Measurements from ENCODE around the gene WRAP73.

The WRAP73 gene

GRCh38 chr1:3681898-3682806, 32.2 kb upstream of the WRAP73 start:
- no peak for DNase-seq

- DNase-seq, result no peak
Measured at GRCh38 chr1:3681231-3681897, 31.5 kb upstream of the WRAP73 start.

GRCh38 chr1:3680488-3681230, 30.8 kb upstream of the WRAP73 start:
- DNase-seq, result no peak

GRCh38 chr1:3679799-3680453, 30.0 kb upstream of the WRAP73 start:
- no peak for DNase-seq

GRCh38 chr1:3679098-3679555, 29.2 kb upstream of the WRAP73 start:
- DNase-seq, result no peak

- no peak for DNase-seq
Measured at GRCh38 chr1:3678361-3679097, 28.6 kb upstream of the WRAP73 start.

- no peak for DNase-seq
Measured at GRCh38 chr1:3677484-3677883, 27.6 kb upstream of the WRAP73 start.

- no peak for DNase-seq
Measured at GRCh38 chr1:3676581-3677470, 26.9 kb upstream of the WRAP73 start.

- no peak for DNase-seq
Measured at GRCh38 chr1:3675436-3675835, 25.5 kb upstream of the WRAP73 start.

- no peak for DNase-seq
Measured at GRCh38 chr1:3674100-3675094, 24.5 kb upstream of the WRAP73 start.

GRCh38 chr1:3673381-3674099, 23.6 kb upstream of the WRAP73 start:
- no peak for DNase-seq

- no peak for DNase-seq
Measured at GRCh38 chr1:3672971-3673361, 23.1 kb upstream of the WRAP73 start.

GRCh38 chr1:3672231-3672970, 22.5 kb upstream of the WRAP73 start:
- DNase-seq, result no peak

GRCh38 chr1:3671371-3672180, 21.7 kb upstream of the WRAP73 start:
- no peak for DNase-seq

GRCh38 chr1:3670823-3671265, 20.9 kb upstream of the WRAP73 start:
- DNase-seq, result no peak

- DNase-seq, result no peak
Measured at GRCh38 chr1:3669971-3670431, 20.1 kb upstream of the WRAP73 start.

GRCh38 chr1:3669421-3669821, 19.5 kb upstream of the WRAP73 start:
- no peak for DNase-seq
